Measurements from ENCODE around the gene MFRP.

- TF ChIP-seq POLR2AphosphoS5 (IDR thresholded peaks at IDR 0.05; ENCODE audit: low read depth, low read length) (no peak), POLR2A (IDR thresholded peaks at IDR 0.05; ENCODE audit: low read depth, low read length) (no peak)
Measured at GRCh38 chr11:119375337-119376196, 29.1 kb upstream of the MFRP start.
